ENCODE measurements around the gene ZFX.

ZFX gene

DNA sequence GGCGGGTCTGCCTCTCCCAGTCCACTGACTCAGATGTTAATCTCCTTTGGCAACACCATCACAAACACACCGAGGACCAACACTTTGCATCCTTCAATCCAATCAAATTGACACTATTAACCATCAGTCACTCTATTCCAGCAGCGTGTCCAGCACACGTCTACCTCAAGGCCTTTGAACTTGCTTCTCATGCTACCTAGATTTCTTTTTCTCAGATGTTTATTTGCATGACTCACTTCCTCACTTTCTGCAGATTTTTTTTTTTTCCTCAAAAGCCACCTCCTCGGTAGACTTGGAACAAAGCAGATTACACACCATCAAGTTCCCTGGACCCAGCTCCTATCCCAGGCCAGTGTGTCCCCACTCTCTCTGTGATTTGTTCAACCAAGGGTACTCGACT is 114.9 kb downstream of the ZFX start:
- DNase-seq (ENCODE audit: low read depth), result no peak
- H3K4me3 ChIP-seq (ENCODE audit: low read depth, low read length), result no peak overlapping the region

Data from skeletal muscle cell (primary cell).